Mammary epithelial cell (primary cell): ENCODE data around the gene ACVR1.

ENCODE experiments used
- CTCF ChIP-seq, 2 donors: IDR thresholded peaks in 1 of 2; conservative IDR thresholded peaks in 1 of 2; 2 replicates each; pipeline ENCODE4 v1.5.1; 2011 to 2012; ENCODE audit warnings: inconsistent platforms in 2 of 2, low read length in 2 of 2, mild to moderate bottlenecking in 2 of 2, control low read depth in 1 of 2, low read depth in 1 of 2; ENCODE audit not compliant: insufficient read depth in 1 of 2; ENCODE audit errors: extremely low read depth in 1 of 2
- EZH2 ChIP-seq: IDR thresholded peaks from 2 replicates; pipeline ENCODE4 v1.6.1; 2012; ENCODE audit warnings: low read length, inconsistent platforms, borderline replicate concordance

- TF ChIP-seq CTCF (conservative IDR thresholded peaks at IDR 0.05 in 1 of 2, IDR thresholded peaks at IDR 0.05 in 1 of 2; ENCODE audit: extremely low read depth in 1 of 2, insufficient read depth in 1 of 2, low read depth in 1 of 2, low read length in 2 of 2) (no peak), EZH2 (no peak)
Observed at GRCh38 chr2:157748371-157749142, 127.6 kb downstream of the ACVR1 start.
